Colonic mucosa (tissue), 4 donors: Measurements from ENCODE around the gene TAX1BP1. TPM values are rescaled to one million over a fixed set of nuclear protein-coding genes. Genes with fewer than 3 reads are reported as not detected.

Experiments
- DNase-seq: peaks from one replicate; pipeline ENCODE4 v3.0.0-alpha.2; 2020
- H3K27ac ChIP-seq: fragments of 200-600 bp; one replicate; pipeline ENCODE4 v1.8.0; 2021
- H3K27me3 ChIP-seq: fragments of 200-600 bp; one replicate; pipeline ENCODE4 v1.8.0; 2021
- H3K36me3 ChIP-seq: fragments of 200-600 bp; one replicate; pipeline ENCODE4 v1.8.0; 2021
- H3K4me1 ChIP-seq: fragments of 200-600 bp; one replicate; pipeline ENCODE4 v1.8.0; 2021; ENCODE audit warnings: mild to moderate bottlenecking
- H3K4me3 ChIP-seq: fragments of 200-600 bp; one replicate; pipeline ENCODE4 v1.8.0; 2021
- H3K9ac ChIP-seq, 2 donors: one replicate each; pipeline ENCODE4 v1.7.0; 2013; ENCODE audit warnings: control low read depth in 2 of 2, low read depth in 2 of 2, low read length in 2 of 2
- H3K9me3 ChIP-seq: fragments of 200-600 bp; one replicate; pipeline ENCODE4 v1.8.0; 2021
- CTCF ChIP-seq: fragments of 200-600 bp; IDR thresholded peaks from one replicate; pipeline ENCODE4 v1.8.0; 2022; ENCODE audit warnings: antibody characterized with exemption, mild to moderate bottlenecking
- intact Hi-C: fragments of 100-400 bp; cut with DNase I; formaldehyde crosslinking; loops from one replicate; pipeline ENCODE4 v1.14.1; 2022
- total RNA-seq, 2 donors: library from RNA; stranded (reverse); fragmentation: NEBNext Ultra II Directional in 1 of 2; extraction: Animal tissue kit (Norgen Biotek cat#: 25700) in 1 of 2; gene quantifications; one replicate each; pipeline ENCODE4 v1.2.1, GENCODE V29; 2021
- donor health status: healthy.
- donor health status: DM: no; HTN: no; CAD: no.
- donor health status: DM: no; HTN: no; CAD: no.

The TAX1BP1 gene
- total RNA-seq, 2 donors from 2014 or later = 96.6 to 156 TPM

- Histone ChIP-seq H3K27ac (no peak overlapping the region), H3K36me3 (peaks cover 5% of the 10 kb centered on the region), H3K9me3 (no peaks in the 10 kb centered on the region), H3K27me3 (no peaks in the 10 kb centered on the region), H3K4me3 (no peak overlapping the region), H3K9ac (no peak overlapping the region), H3K4me1 (no peaks in the 10 kb centered on the region)
- intact Hi-C loops = loop anchor here (10.0 kb wide), 1 partner anchor 552 kb away; no protein-coding TSS in a partner anchor
- no peak for TF ChIP-seq CTCF
- no peak for DNase-seq
Measured at GRCh38 chr7:27746486-27746885, 6.5 kb downstream of the TAX1BP1 start.

- peaks cover 5% of the 10 kb centered on the region for H3K36me3 ChIP-seq
- no peaks in the 10 kb centered on the region for H3K27me3 ChIP-seq
- no peak overlapping the region for H3K9ac ChIP-seq
- no peak for TF ChIP-seq CTCF
- H3K27ac ChIP-seq = no peak overlapping the region
- H3K4me1 ChIP-seq = no peaks in the 10 kb centered on the region
- intact Hi-C loops = loop anchor here (10.0 kb wide), 1 partner anchor 552 kb away; no protein-coding TSS in a partner anchor
- no peak for DNase-seq
- no peak overlapping the region for H3K4me3 ChIP-seq
- no peaks in the 10 kb centered on the region for H3K9me3 ChIP-seq
Measured at GRCh38 chr7:27746978-27747377, 7.0 kb downstream of the TAX1BP1 start.

- no peak overlapping the region for H3K9ac ChIP-seq
- no peaks in the 10 kb centered on the region for H3K27me3 ChIP-seq
- DNase-seq = no peak
- no peaks in the 10 kb centered on the region for H3K4me1 ChIP-seq
- intact Hi-C loops = loop anchor here (10.0 kb wide), 1 partner anchor 553 kb away; no protein-coding TSS in a partner anchor
- H3K4me3 ChIP-seq = no peak overlapping the region
- H3K36me3 ChIP-seq = peaks cover 5% of the 10 kb centered on the region
- TF ChIP-seq CTCF = no peak
- no peak overlapping the region for H3K27ac ChIP-seq
- H3K9me3 ChIP-seq = no peaks in the 10 kb centered on the region
Measured at GRCh38 chr7:27747589-27748368, 7.8 kb downstream of the TAX1BP1 start.

DNA sequence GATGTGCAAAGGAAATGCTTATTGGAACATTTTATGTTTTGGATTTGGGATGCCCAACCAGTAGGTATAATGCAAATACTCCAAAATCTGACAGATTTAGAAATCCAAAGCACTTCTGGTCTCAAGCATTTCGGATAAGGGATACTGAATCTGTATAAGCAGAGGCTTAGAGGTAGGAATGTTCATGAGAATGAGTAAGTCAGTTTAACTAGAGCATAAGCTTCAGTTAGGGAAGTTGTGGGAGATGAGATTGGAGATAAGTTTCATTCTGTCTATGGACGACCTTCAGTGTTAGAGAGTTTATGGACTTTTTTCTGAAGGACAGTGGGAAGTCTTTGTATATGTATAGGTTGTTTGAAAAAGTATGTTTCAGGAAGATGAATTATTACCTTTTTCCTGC lies 10.4 kb downstream of the TAX1BP1 start:
- no peak for DNase-seq
- peaks cover 5% of the 10 kb centered on the region for H3K36me3 ChIP-seq
- no peaks in the 10 kb centered on the region for H3K27me3 ChIP-seq
- no peak overlapping the region for H3K9ac ChIP-seq
- intact Hi-C loops = no loop called here
- TF ChIP-seq CTCF = no peak
- no peaks in the 10 kb centered on the region for H3K4me1 ChIP-seq
- no peak overlapping the region for H3K4me3 ChIP-seq
- no peaks in the 10 kb centered on the region for H3K9me3 ChIP-seq
- H3K27ac ChIP-seq = no peak overlapping the region

- Histone ChIP-seq H3K4me3 (no peak overlapping the region), H3K27ac (no peak overlapping the region), H3K9me3 (no peaks in the 10 kb centered on the region), H3K9ac (no peak overlapping the region), H3K27me3 (no peaks in the 10 kb centered on the region), H3K36me3 (peaks cover 5% of the 10 kb centered on the region), H3K4me1 (no peaks in the 10 kb centered on the region)
- no peak for TF ChIP-seq CTCF
- no peak for DNase-seq
- intact Hi-C loops = no loop called here
Measured at GRCh38 chr7:27751888-27752660, 12.1 kb downstream of the TAX1BP1 start.
